HepG2 (cell line): ENCODE measurements around the gene SHC1. TPM values are rescaled to one million over a fixed set of nuclear protein-coding genes. Genes with fewer than 3 reads are reported as not detected.
A peak's percentile ranks its signal among the peaks of the same experiment; 100 is the strongest.

ENCODE experiments used
- AGO2 ChIP-seq: fragments of 200-400 bp; formaldehyde crosslinking; optimal IDR thresholded peaks from 2 replicates; pipeline ENCODE3; 2017; ENCODE audit warnings: mild to moderate bottlenecking, low read depth, low read length, moderate library complexity
- DMAP1 ChIP-seq: IDR thresholded peaks from 2 replicates; pipeline ENCODE4 v1.6.1; 2016
- GPN1 ChIP-seq: sonication (generic); formaldehyde crosslinking; IDR thresholded peaks from 2 replicates; pipeline ENCODE4 v1.5.1; 2020; ENCODE audit warnings: missing genetic modification reagents, borderline replicate concordance
- GTF3A ChIP-seq: sonication (generic); formaldehyde crosslinking; conservative IDR thresholded peaks from 2 replicates; pipeline ENCODE4 v1.4.0; 2020; ENCODE audit warnings: mild to moderate bottlenecking, missing genetic modification reagents
- IRF2 ChIP-seq: IDR thresholded peaks from 2 replicates; pipeline ENCODE4 v1.6.1; 2018; ENCODE audit warnings: missing genetic modification reagents, missing compliant biosample characterization
- ISL2 ChIP-seq: sonication (generic); formaldehyde crosslinking; IDR thresholded peaks from 2 replicates; pipeline ENCODE4 v1.5.0; 2020; ENCODE audit warnings: missing genetic modification reagents
- MTF2 ChIP-seq: sonication (generic); formaldehyde crosslinking; IDR thresholded peaks from 2 replicates; pipeline ENCODE4 v1.5.0; 2020; ENCODE audit warnings: missing genetic modification reagents, borderline replicate concordance
- PAF1 ChIP-seq: IDR thresholded peaks from 2 replicates; pipeline ENCODE4 v1.6.1; 2016; ENCODE audit warnings: missing genetic modification reagents, missing compliant biosample characterization
- RARA ChIP-seq: IDR thresholded peaks from 2 replicates; pipeline ENCODE4 v1.6.1; 2016; ENCODE audit warnings: missing genetic modification reagents, missing compliant biosample characterization
- RFX3 ChIP-seq: IDR thresholded peaks from 2 replicates; pipeline ENCODE4 v1.6.1; 2016; ENCODE audit warnings: missing biosample characterization, missing genetic modification reagents
- SKI ChIP-seq: fragments of 450-650 bp; IDR thresholded peaks from one replicate; pipeline ENCODE4 v1.6.1; 2018; ENCODE audit warnings: mild to moderate bottlenecking; ENCODE audit not compliant: partially characterized antibody
- TARDBP ChIP-seq: sonication (generic); formaldehyde crosslinking; IDR thresholded peaks from 2 replicates; pipeline ENCODE4 v1.8.0; 2022; ENCODE audit warnings: mild to moderate bottlenecking, missing genetic modification reagents
- TCF7 ChIP-seq: sonication (generic); IDR thresholded peaks from 2 replicates; pipeline ENCODE4 v1.6.1; 2016; ENCODE audit warnings: antibody characterized with exemption, low read depth
- TCF7L2 ChIP-seq: IDR thresholded peaks from 2 replicates; pipeline ENCODE4 v1.6.1; 2011; ENCODE audit warnings: mild to moderate bottlenecking, low read depth, low read length, moderate library complexity
- THYN1 ChIP-seq: sonication (generic); formaldehyde crosslinking; IDR thresholded peaks from 2 replicates; pipeline ENCODE4 v1.8.1; 2023; ENCODE audit warnings: low read depth, mild to moderate bottlenecking, moderate library complexity, missing genetic modification reagents, borderline replicate concordance
- ZFP41 ChIP-seq: sonication (generic); formaldehyde crosslinking; IDR thresholded peaks from 2 replicates; pipeline ENCODE4 v1.4.0; 2020; ENCODE audit warnings: mild to moderate bottlenecking, missing genetic modification reagents, borderline replicate concordance
- ZNF205 ChIP-seq: IDR thresholded peaks from 2 replicates; pipeline ENCODE4 v1.6.1; 2018; ENCODE audit warnings: missing biosample characterization, missing genetic modification reagents
- ZNF484 ChIP-seq: sonication (generic); formaldehyde crosslinking; IDR thresholded peaks from 2 replicates; pipeline ENCODE4 v1.5.1; 2020; ENCODE audit warnings: mild to moderate bottlenecking, low read depth, missing genetic modification reagents, borderline replicate concordance
- polyA plus RNA-seq, 8 experiments: library from polyadenylated mRNA; depleted of rRNA in 3 of 8; stranded (reverse) in 7 of 8; unstranded in 1 of 8; fragments of >200 nt; fragmentation: Illumina TruSeq in 4 of 8; extraction: Trizol in 4 of 8; gene quantifications; 2 replicates each; pipeline versions ENCODE4 v1.2.1 to v1.2.3, GENCODE V29; 2011 to 2016; ENCODE audit warnings: low read depth in 4 of 8, missing spikeins in 1 of 8, mixed read lengths in 1 of 8; ENCODE audit not compliant: insufficient read depth in 1 of 8
- total RNA-seq, 5 experiments: library from RNA; depleted of rRNA; stranded (reverse); fragments of >200 nt; fragmentation: Illumina TruSeq; extraction: Trizol; gene quantifications; 2 replicates each; pipeline ENCODE4 v1.2.3, GENCODE V29; 2016; ENCODE audit warnings: low read depth in 1 of 5
- TF ChIP-seq, protein P1 (sequence below): sonication (generic); formaldehyde crosslinking; IDR thresholded peaks from 2 replicates; pipeline ENCODE4 v1.4.0; 2020; ENCODE audit warnings: mild to moderate bottlenecking, missing genetic modification reagents
- TF ChIP-seq, protein P2 (sequence below): sonication (generic); formaldehyde crosslinking; IDR thresholded peaks from 2 replicates; pipeline ENCODE4 v1.5.1; 2020; ENCODE audit warnings: mild to moderate bottlenecking, missing genetic modification reagents, borderline replicate concordance
- TF ChIP-seq, protein P3 (sequence below): sonication (generic); formaldehyde crosslinking; IDR thresholded peaks from 2 replicates; pipeline ENCODE4 v1.5.0; 2020; ENCODE audit warnings: missing genetic modification reagents
- TF ChIP-seq, protein P4 (sequence below): IDR thresholded peaks from 2 replicates; pipeline ENCODE4 v1.6.1; 2016; ENCODE audit warnings: missing compliant biosample characterization, missing genetic modification reagents, borderline replicate concordance

SHC1 gene
- total and polyA plus RNA-seq, 2 of the 13 experiments (the other 11 are each of a cell fraction or from before 2014, with no cell fraction given) = 52.0 to 137 TPM

DNA sequence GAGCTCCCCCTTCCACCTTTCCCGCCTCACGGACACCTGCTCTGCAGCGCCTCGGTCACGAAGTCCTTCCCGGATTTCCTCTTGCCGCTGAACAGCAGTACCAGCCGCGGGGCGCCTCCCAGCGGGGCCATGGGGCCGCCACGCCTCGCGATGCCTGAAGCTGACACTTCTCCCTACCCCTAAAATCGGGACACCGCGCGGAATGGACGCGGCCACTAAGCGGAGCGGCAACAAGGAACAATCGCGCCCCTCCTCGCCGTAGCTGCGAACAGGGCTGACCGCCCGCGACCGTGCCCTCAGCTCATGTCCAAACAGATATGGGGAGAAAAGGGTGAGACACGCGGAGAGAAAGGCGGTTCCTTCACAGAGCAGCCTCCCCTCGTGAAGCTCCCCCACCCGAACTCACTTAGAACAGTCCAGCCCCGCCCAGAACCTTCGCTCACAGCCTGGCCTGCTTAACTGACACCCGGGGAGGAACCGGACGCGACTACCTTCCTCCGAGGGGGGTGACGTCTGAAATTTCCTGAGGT is 33.9 kb downstream of the SHC1 start, which contains the start of gene PMVK (continued):
- TF ChIP-seq ISL2 (peak; percentile 60; the same call in 1 of the 2 replicates), ZFP41 (peak; percentile 98), RARA (peak; percentile 68), AGO2 (peak; percentile 63), TCF7 (no peak; the same call in 1 of the 2 replicates), SKI (peak; percentile 41), PAF1 (no peak), ZNF484 (CRISPR knock-in tag) (peak; percentile 93; the same call in 1 of the 2 replicates), TCF7L2 (no peak), ZNF205 (CRISPR knock-in tag) (no peak; the same call in 1 of the 2 replicates), DMAP1 (CRISPR knock-in tag) (peak; percentile 70), GPN1 (CRISPR knock-in tag) (no peak), MTF2 (CRISPR knock-in tag) (peak; percentile 96; the same call in 1 of the 2 replicates), RFX3 (CRISPR knock-in tag) (no peak), TARDBP (peak; percentile 97), THYN1 (CRISPR knock-in tag) (peak; percentile 67; the same call in 1 of the 2 replicates), IRF2 (CRISPR knock-in tag) (peak; percentile 94), GTF3A (peak; percentile 97; the same call in 1 of the 2 replicates)
- TF ChIP-seq, protein P1, sequence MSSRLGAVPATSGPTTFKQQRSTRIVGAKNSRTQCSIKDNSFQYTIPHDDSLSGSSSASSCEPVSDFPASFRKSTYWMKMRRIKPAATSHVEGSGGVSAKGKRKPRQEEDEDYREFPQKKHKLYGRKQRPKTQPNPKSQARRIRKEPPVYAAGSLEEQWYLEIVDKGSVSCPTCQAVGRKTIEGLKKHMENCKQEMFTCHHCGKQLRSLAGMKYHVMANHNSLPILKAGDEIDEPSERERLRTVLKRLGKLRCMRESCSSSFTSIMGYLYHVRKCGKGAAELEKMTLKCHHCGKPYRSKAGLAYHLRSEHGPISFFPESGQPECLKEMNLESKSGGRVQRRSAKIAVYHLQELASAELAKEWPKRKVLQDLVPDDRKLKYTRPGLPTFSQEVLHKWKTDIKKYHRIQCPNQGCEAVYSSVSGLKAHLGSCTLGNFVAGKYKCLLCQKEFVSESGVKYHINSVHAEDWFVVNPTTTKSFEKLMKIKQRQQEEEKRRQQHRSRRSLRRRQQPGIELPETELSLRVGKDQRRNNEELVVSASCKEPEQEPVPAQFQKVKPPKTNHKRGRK = no peak
- TF ChIP-seq, protein P2, sequence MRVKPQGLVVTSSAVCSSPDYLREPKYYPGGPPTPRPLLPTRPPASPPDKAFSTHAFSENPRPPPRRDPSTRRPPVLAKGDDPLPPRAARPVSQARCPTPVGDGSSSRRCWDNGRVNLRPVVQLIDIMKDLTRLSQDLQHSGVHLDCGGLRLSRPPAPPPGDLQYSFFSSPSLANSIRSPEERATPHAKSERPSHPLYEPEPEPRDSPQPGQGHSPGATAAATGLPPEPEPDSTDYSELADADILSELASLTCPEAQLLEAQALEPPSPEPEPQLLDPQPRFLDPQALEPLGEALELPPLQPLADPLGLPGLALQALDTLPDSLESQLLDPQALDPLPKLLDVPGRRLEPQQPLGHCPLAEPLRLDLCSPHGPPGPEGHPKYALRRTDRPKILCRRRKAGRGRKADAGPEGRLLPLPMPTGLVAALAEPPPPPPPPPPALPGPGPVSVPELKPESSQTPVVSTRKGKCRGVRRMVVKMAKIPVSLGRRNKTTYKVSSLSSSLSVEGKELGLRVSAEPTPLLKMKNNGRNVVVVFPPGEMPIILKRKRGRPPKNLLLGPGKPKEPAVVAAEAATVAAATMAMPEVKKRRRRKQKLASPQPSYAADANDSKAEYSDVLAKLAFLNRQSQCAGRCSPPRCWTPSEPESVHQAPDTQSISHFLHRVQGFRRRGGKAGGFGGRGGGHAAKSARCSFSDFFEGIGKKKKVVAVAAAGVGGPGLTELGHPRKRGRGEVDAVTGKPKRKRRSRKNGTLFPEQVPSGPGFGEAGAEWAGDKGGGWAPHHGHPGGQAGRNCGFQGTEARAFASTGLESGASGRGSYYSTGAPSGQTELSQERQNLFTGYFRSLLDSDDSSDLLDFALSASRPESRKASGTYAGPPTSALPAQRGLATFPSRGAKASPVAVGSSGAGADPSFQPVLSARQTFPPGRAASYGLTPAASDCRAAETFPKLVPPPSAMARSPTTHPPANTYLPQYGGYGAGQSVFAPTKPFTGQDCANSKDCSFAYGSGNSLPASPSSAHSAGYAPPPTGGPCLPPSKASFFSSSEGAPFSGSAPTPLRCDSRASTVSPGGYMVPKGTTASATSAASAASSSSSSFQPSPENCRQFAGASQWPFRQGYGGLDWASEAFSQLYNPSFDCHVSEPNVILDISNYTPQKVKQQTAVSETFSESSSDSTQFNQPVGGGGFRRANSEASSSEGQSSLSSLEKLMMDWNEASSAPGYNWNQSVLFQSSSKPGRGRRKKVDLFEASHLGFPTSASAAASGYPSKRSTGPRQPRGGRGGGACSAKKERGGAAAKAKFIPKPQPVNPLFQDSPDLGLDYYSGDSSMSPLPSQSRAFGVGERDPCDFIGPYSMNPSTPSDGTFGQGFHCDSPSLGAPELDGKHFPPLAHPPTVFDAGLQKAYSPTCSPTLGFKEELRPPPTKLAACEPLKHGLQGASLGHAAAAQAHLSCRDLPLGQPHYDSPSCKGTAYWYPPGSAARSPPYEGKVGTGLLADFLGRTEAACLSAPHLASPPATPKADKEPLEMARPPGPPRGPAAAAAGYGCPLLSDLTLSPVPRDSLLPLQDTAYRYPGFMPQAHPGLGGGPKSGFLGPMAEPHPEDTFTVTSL (CRISPR knock-in tag) = peak; percentile 84; the same call in 1 of the 2 replicates
- TF ChIP-seq, protein P3, sequence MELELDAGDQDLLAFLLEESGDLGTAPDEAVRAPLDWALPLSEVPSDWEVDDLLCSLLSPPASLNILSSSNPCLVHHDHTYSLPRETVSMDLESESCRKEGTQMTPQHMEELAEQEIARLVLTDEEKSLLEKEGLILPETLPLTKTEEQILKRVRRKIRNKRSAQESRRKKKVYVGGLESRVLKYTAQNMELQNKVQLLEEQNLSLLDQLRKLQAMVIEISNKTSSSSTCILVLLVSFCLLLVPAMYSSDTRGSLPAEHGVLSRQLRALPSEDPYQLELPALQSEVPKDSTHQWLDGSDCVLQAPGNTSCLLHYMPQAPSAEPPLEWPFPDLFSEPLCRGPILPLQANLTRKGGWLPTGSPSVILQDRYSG (CRISPR knock-in tag) = peak; percentile 90; the same call in 1 of the 2 replicates
- TF ChIP-seq, protein P4, sequence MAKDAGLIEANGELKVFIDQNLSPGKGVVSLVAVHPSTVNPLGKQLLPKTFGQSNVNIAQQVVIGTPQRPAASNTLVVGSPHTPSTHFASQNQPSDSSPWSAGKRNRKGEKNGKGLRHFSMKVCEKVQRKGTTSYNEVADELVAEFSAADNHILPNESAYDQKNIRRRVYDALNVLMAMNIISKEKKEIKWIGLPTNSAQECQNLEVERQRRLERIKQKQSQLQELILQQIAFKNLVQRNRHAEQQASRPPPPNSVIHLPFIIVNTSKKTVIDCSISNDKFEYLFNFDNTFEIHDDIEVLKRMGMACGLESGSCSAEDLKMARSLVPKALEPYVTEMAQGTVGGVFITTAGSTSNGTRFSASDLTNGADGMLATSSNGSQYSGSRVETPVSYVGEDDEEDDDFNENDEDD = peak; percentile 100
